Liver (tissue), 9 donors: ENCODE measurements around the gene TMEM223. TPM values are rescaled to one million over a fixed set of nuclear protein-coding genes. Genes with fewer than 3 reads are reported as not detected.
A peak's percentile ranks its signal among the peaks of the same experiment; 100 is the strongest.

Experiments
- DNase-seq: peaks from one replicate; pipeline ENCODE4 v3.0.0-alpha.2; 2017; ENCODE audit warnings: low spot score
- H3K27ac ChIP-seq, 2 donors: one replicate each; pipeline ENCODE4 v1.7.0; 2013; ENCODE audit warnings: inconsistent platforms in 2 of 2, low read length in 2 of 2, control low read depth in 1 of 2, low read depth in 1 of 2, mild to moderate bottlenecking in 1 of 2
- H3K27me3 ChIP-seq, 4 donors: one replicate each; pipeline versions ENCODE4 v1.6.1 to v1.7.0; 2013; ENCODE audit warnings: low read length in 3 of 4, inconsistent platforms in 1 of 4, mild to moderate bottlenecking in 1 of 4, moderate library complexity in 1 of 4; ENCODE audit not compliant: control insufficient read depth in 4 of 4, insufficient read depth in 4 of 4
- H3K36me3 ChIP-seq, 4 donors: one replicate each; pipeline versions ENCODE4 v1.6.1 to v1.7.0; 2013; ENCODE audit warnings: low read length in 3 of 4, mild to moderate bottlenecking in 3 of 4, low read depth in 1 of 4, moderate library complexity in 1 of 4; ENCODE audit not compliant: control insufficient read depth in 4 of 4, insufficient read depth in 3 of 4
- H3K4me1 ChIP-seq, 4 donors: one replicate each; pipeline versions ENCODE4 v1.6.1 to v1.7.0; 2013; ENCODE audit warnings: low read length in 3 of 4, mild to moderate bottlenecking in 3 of 4, moderate library complexity in 1 of 4; ENCODE audit not compliant: control insufficient read depth in 4 of 4, insufficient read depth in 4 of 4
- H3K4me3 ChIP-seq, 3 donors: one replicate each; pipeline versions ENCODE4 v1.6.1 to v1.7.0; 2013; ENCODE audit warnings: low read length in 3 of 3, control low read depth in 1 of 3, low read depth in 1 of 3, mild to moderate bottlenecking in 1 of 3
- H3K9ac ChIP-seq, 2 donors: one replicate each; pipeline ENCODE4 v1.7.0; 2013; ENCODE audit warnings: low read length in 2 of 2, mild to moderate bottlenecking in 2 of 2, moderate library complexity in 2 of 2, control low read depth in 1 of 2, low read depth in 1 of 2
- H3K9me3 ChIP-seq, 4 donors: one replicate each; pipeline versions ENCODE4 v1.6.1 to v1.7.0; 2013; ENCODE audit warnings: low read length in 3 of 4; ENCODE audit not compliant: control insufficient read depth in 4 of 4
- FOXA1 ChIP-seq: IDR thresholded peaks from 2 replicates; pipeline ENCODE4 v1.6.1; 2016; ENCODE audit warnings: antibody characterized with exemption
- FOXA2 ChIP-seq: IDR thresholded peaks from 2 replicates; pipeline ENCODE4 v1.6.1; 2016; ENCODE audit warnings: antibody characterized with exemption
- HNF4A ChIP-seq, 2 donors: conservative IDR thresholded peaks; 2 replicates each; pipeline ENCODE4 v1.6.1; 2016; ENCODE audit warnings: antibody characterized with exemption in 2 of 2, mild to moderate bottlenecking in 2 of 2
- HNF4G ChIP-seq: IDR thresholded peaks from 2 replicates; pipeline ENCODE4 v1.6.1; 2016; ENCODE audit warnings: antibody characterized with exemption
- NR2F2 ChIP-seq: IDR thresholded peaks from 2 replicates; pipeline ENCODE4 v1.6.1; 2016; ENCODE audit warnings: antibody characterized with exemption
- REST ChIP-seq: IDR thresholded peaks from 2 replicates; pipeline ENCODE4 v1.6.1; 2016; ENCODE audit warnings: antibody characterized with exemption, mild to moderate bottlenecking
- RXRA ChIP-seq, 2 donors: IDR thresholded peaks; 2 replicates each; pipeline ENCODE4 v1.6.1; 2017 to 2018; ENCODE audit warnings: antibody characterized with exemption in 2 of 2, mild to moderate bottlenecking in 1 of 2
- SP1 ChIP-seq: IDR thresholded peaks from 2 replicates; pipeline ENCODE4 v1.6.1; 2018; ENCODE audit warnings: antibody characterized with exemption, mild to moderate bottlenecking
- WGBS: extraction: QIAGEN DNeasy Blood & Tissue Kit; methylation state at CpG from one replicate; pipeline ENCODE4 v1.1.7; 2013; 5-methylcytosine and 5-hydroxymethylcytosine counted together
- polyA plus RNA-seq, 2 donors: library from polyadenylated mRNA; stranded (reverse) in 1 of 2; unstranded in 1 of 2; fragments of 200-250 nt in 1 of 2; fragments of >200 nt in 1 of 2; fragmentation: Nextera tagmentation in 1 of 2; extraction: Ambion mirVana in 1 of 2; gene quantifications; one replicate each; pipeline versions ENCODE4 v1.2.1 to v1.2.3, GENCODE V29; 2013 to 2015
- total RNA-seq, 2 donors: library from RNA; depleted of rRNA; stranded (reverse); fragments of >200 nt; gene quantifications; one replicate each; pipeline ENCODE4 v1.2.3, GENCODE V29; 2014
- donor health status: healthy.
- donor health status: healthy.
- donor health status: healthy.
- donor health status: healthy.
- donor health status: healthy.

The TMEM223 gene
- total and polyA plus RNA-seq, 4 donors = 9.2 to 23.8 (median 13.0) TPM

GRCh38 chr11:62810748-62811147, 18.9 kb upstream of the TMEM223 start (continued):
- TF ChIP-seq FOXA1 (no peak), REST (no peak), HNF4A (conservative IDR thresholded peaks at IDR 0.05) (no peak), HNF4G (no peak), NR2F2 (no peak), FOXA2 (no peak)

GRCh38 chr11:62806611-62807121, 14.9 kb upstream of the TMEM223 start:
- Histone ChIP-seq H3K9ac (peak overlapping the region in 1 of 2 donors; percentile 13), H3K9me3 (no peaks in the 10 kb centered on the region), H3K4me3 (no peak overlapping the region), H3K27ac (peak overlapping the region; percentile 53 to 58), H3K27me3 (no peaks in the 10 kb centered on the region), H3K36me3 (peaks cover 1 to 15% (median 8%) of the 10 kb centered on the region in 4 donors), H3K4me1 (peaks cover 0 to 27% (median 16%) of the 10 kb centered on the region in 4 donors)
- WGBS = 61% methylated on average over 5 of the region's 5 CpGs
- DNase-seq = no peak
- TF ChIP-seq RXRA (IDR thresholded peaks at IDR 0.05) (no peak), FOXA2 (no peak), SP1 (peak; percentile 21)

DNA sequence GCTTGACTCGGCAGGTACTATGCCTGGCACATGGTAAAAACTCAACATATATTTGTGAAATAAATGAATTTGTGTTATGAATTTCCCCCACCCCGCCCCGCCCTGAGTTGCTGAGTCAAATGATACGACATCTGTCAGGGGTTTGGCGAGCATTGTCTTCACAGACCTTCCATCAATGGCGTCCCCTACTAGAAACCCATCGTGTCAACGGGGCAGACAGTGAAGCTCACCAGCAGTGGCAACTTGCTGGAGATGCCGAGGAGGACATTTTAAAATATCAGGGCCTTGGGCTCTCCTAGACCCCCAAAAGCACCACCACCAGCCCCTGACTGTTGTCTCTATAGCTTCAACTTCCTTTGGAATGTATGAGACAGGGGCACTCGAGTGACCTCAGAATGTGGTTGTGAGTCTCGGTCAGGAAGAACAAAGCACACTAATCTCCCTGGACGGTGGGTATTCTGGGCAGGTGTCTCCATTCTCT, 14.2 kb upstream of the TMEM223 start:
- TF ChIP-seq RXRA (IDR thresholded peaks at IDR 0.05) (no peak), REST (no peak)
- no peak for DNase-seq
- WGBS = 46% methylated on average over 12 of the region's 12 CpGs

More for the DNA sequence above, 14.2 kb upstream of the TMEM223 start:
- H3K4me1 ChIP-seq = peaks cover 0 to 27% (median 16%) of the 10 kb centered on the region in 4 donors
- peak overlapping the region in 1 of 3 donors; percentile 50 for H3K4me3 ChIP-seq
- H3K9ac ChIP-seq = peak overlapping the region; percentile 49 to 76
- peaks cover 6 to 22% (median 14%) of the 10 kb centered on the region in 4 donors for H3K36me3 ChIP-seq
- H3K27ac ChIP-seq = peak overlapping the region; percentile 80 to 90
- no peaks in the 10 kb centered on the region for H3K27me3 ChIP-seq
- no peaks in the 10 kb centered on the region for H3K9me3 ChIP-seq
